ENCODE data around the gene ZNF622. TPM values are rescaled to one million over a fixed set of nuclear protein-coding genes. Genes with fewer than 3 reads are reported as not detected.

ZNF622 gene
- total RNA-seq, 3 donors from 2014 or later, result 34.1 to 48.5 (median 38.4) TPM

GRCh38 chr5:16505904-16506303, 40.3 kb upstream of the ZNF622 start:
- no peak for TF ChIP-seq CTCF (IDR thresholded peaks at IDR 0.05)
- DNase-seq, result no peak
- intact Hi-C loops (cut with DNase I, micrococcal nuclease), result no loop called here
- H3K4me1 ChIP-seq (ENCODE audit: low read depth), result peaks cover 9% of the 10 kb centered on the region
- H3K36me3 ChIP-seq (ENCODE audit: low read depth), result no peaks in the 10 kb centered on the region
- no peaks in the 10 kb centered on the region for H3K9me3 ChIP-seq
- no peak overlapping the region for H3K4me3 ChIP-seq
- ATAC-seq, result no peak

GRCh38 chr5:16505140-16505891, 39.7 kb upstream of the ZNF622 start:
- H3K4me3 ChIP-seq, result no peak overlapping the region
- intact Hi-C loops (cut with DNase I, micrococcal nuclease), result no loop called here
- ATAC-seq, result no peak
- no peaks in the 10 kb centered on the region for H3K36me3 ChIP-seq (ENCODE audit: low read depth)
- peaks cover 9% of the 10 kb centered on the region for H3K4me1 ChIP-seq (ENCODE audit: low read depth)
- no peak for TF ChIP-seq CTCF (IDR thresholded peaks at IDR 0.05)
- no peaks in the 10 kb centered on the region for H3K9me3 ChIP-seq
- no peak for DNase-seq

GRCh38 chr5:16504571-16504970, 39.0 kb upstream of the ZNF622 start:
- no peak for ATAC-seq
- intact Hi-C loops (cut with DNase I, micrococcal nuclease), result no loop called here

GRCh38 chr5:16502866-16503265, 37.3 kb upstream of the ZNF622 start:
- intact Hi-C loops (cut with DNase I, micrococcal nuclease), result no loop called here
- DNase-seq (no peak), ATAC-seq (no peak)
- H3K36me3 ChIP-seq (ENCODE audit: low read depth), result no peaks in the 10 kb centered on the region
- H3K4me3 ChIP-seq, result no peak overlapping the region
- no peaks in the 10 kb centered on the region for H3K9me3 ChIP-seq
- H3K4me1 ChIP-seq (ENCODE audit: low read depth), result peaks cover 2% of the 10 kb centered on the region
- TF ChIP-seq CTCF (IDR thresholded peaks at IDR 0.05), result no peak

More at GRCh38 chr5:16504571-16504970, 39.0 kb upstream of the ZNF622 start:
- peaks cover 9% of the 10 kb centered on the region for H3K4me1 ChIP-seq (ENCODE audit: low read depth)
- H3K9me3 ChIP-seq, result no peaks in the 10 kb centered on the region
- no peak overlapping the region for H3K4me3 ChIP-seq
- no peak for DNase-seq
- H3K36me3 ChIP-seq (ENCODE audit: low read depth), result no peaks in the 10 kb centered on the region
- TF ChIP-seq CTCF (IDR thresholded peaks at IDR 0.05), result no peak

- H3K4me1 ChIP-seq (ENCODE audit: low read depth), result peaks cover 2% of the 10 kb centered on the region
- no peak for TF ChIP-seq CTCF (IDR thresholded peaks at IDR 0.05)
- no peaks in the 10 kb centered on the region for H3K36me3 ChIP-seq (ENCODE audit: low read depth)
- intact Hi-C loops (cut with DNase I, micrococcal nuclease), result no loop called here
- H3K4me3 ChIP-seq, result no peak overlapping the region
- peaks cover 6% of the 10 kb centered on the region for H3K9me3 ChIP-seq
- no peak for DNase-seq
- no peak for ATAC-seq
Observed at GRCh38 chr5:16500024-16500423, 34.4 kb upstream of the ZNF622 start.
